GM12872 (cell line): ENCODE measurements around the gene CEP350.

Experiments used
- TF ChIP-seq, protein P1 (sequence below): IDR thresholded peaks from 3 replicates; pipeline ENCODE4 v1.5.1; 2011; ENCODE audit warnings: low read depth, mild to moderate bottlenecking, low read length, moderate library complexity; ENCODE audit not compliant: insufficient read depth

The CEP350 gene

DNA sequence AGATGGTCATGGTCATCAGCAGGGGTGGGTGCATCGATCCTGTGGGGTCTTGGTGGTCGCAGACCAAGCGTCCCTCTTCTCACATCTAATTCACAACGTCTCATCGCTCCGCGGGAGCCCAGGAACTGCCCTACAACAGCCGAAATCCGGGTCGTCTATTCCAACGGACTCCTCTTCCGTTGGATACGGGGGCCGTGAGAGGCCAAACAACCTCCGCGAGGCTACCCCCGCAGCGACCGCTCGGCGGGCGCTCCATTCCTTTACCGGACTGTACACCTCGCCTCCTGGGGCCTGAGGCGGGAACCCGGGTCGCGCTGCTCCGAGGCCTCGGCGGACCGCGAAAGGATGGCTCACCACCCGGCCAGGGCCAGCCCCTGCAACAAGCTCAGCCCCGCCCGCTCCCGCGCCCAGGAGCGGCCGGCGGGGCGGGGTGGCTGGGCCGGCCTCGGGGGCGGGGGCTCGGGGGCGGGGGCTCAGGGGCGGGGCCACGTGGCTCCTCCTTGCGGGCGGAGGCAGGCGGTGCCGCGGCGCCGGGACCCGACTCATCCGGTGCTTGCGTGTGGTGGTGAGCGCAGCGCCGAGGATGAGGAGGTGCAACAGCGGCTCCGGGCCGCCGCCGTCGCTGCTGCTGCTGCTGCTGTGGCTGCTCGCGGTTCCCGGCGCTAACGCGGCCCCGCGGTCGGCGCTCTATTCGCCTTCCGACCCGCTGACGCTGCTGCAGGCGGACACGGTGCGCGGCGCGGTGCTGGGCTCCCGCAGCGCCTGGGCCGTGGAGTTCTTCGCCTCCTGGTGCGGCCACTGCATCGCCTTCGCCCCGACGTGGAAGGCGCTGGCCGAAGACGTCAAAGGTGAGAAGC lies 199.9 kb downstream of the CEP350 start, which contains the start of gene QSOX1:
Gene QSOX1, plus strand, starts transcription at position 545 of the 857 bp plus-strand sequence. Its CDS starts 39 bp downstream, at position 584.
- TF ChIP-seq, protein P1, sequence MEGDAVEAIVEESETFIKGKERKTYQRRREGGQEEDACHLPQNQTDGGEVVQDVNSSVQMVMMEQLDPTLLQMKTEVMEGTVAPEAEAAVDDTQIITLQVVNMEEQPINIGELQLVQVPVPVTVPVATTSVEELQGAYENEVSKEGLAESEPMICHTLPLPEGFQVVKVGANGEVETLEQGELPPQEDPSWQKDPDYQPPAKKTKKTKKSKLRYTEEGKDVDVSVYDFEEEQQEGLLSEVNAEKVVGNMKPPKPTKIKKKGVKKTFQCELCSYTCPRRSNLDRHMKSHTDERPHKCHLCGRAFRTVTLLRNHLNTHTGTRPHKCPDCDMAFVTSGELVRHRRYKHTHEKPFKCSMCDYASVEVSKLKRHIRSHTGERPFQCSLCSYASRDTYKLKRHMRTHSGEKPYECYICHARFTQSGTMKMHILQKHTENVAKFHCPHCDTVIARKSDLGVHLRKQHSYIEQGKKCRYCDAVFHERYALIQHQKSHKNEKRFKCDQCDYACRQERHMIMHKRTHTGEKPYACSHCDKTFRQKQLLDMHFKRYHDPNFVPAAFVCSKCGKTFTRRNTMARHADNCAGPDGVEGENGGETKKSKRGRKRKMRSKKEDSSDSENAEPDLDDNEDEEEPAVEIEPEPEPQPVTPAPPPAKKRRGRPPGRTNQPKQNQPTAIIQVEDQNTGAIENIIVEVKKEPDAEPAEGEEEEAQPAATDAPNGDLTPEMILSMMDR, result no peak

DNA sequence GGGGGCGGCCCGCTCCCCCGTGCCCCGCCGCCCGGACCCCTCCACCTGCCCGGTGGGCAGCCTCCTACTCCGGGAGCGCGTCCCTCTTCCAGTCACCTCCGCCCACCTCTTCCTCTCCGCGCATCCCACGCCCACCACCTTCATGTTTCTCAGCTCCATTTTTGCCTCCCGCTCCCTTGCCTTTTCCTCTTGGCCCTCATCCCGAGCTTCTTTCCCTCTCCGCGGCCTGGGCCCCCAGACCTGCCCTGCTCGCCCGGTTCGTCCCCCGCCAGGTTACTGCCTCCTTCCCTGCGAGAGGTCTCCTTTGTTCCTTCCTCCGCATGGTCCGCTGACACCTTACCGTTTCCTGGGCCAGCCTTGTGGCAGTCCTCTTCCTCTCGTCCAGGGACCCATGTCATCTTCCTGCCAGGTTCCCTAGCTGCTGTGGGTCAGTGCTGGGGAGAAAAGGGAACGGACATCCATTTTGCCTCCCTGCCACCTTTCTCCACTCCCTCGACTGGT lies 200.6 kb downstream of the CEP350 start:
- TF ChIP-seq, protein P1, result no peak

DNA sequence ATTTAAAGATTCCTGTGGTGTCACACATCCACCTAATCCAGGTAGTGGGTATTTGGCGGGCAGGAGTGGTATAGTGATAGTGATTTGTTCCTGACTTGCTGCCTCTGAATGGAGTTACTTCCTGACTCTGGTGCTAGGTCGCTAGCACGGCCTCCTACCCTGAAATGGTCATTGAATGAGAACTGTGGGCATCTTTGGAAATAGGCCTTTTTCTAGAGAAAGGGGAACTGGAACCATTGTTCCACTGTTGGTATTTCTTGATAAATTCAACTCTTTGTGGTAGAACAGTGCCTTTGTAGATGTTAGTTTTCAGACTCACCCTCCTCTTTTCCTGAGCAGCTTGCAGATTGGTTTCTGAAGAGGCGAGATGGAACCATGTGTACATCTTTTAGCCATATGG lies 201.6 kb downstream of the CEP350 start:
- TF ChIP-seq, protein P1, result no peak

DNA sequence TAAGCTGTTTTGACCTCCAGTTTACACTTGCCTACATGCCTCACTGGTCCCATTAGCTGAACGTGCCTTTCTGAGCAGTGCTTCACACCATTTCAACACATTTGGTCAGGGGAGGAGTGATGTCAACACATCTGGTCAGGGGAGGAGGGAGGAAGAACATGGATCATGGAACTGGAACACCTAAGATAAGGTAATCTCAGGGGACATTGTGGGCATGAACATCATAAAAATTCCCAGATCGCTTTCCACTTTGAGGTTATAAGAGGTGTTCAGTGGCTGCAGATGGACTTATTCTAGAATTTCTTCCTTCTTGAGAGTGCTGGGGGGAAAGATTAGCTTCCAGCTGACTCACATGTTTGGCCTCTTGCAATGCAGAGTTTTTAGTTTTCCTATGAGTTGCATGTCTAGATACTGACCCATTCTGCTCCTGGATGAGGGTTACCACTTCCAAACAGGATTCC lies 202.1 kb downstream of the CEP350 start:
- TF ChIP-seq, protein P1, result no peak

DNA sequence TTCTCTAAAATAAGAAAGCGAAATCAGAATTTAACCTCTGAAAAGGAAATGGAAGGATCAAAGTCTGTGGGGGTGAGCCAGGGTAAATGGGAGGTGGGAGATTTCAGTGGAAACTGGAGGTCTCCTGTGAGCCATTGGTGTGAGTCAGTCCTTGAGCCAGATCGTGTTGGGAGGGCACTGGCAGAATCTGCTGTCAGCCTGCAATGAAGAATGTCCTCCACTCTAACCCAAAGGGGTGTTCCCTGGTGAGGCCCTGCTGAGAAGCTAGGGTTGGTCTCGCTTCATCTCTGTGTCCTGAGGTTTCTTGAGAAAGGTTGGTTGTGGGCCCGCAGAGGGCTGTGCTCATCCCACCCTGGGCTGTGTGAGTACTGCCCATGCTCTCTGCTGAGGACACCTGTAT lies 202.5 kb downstream of the CEP350 start:
- TF ChIP-seq, protein P1, result no peak

DNA sequence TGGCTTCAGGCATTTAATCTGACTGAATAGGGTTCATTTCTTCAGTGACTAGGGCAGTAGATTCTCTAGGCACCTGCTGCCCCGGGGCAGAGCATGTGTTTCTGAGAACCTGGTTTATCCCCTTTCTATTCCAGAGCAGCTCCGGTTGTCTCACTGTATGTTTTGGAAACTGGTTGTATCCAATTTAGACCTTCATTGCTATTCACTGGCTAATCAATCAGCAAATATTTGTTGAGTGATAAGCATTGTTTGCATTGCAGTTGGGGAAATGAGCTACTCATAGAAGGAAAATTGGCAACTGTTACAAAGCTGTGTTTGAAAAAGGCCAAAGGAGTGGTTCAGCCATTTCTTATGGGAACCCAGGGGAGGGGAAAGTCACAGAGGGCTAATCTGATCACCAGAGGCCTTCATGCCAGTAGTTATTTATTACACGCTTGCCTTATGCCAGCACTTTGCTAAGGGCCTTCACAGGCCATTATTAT lies 203.0 kb downstream of the CEP350 start:
- TF ChIP-seq, protein P1, result no peak
